GM12878 (cell line): ENCODE measurements around the gene GEMIN7. TPM values are rescaled to one million over a fixed set of nuclear protein-coding genes. Genes with fewer than 3 reads are reported as not detected.
A peak's percentile ranks its signal among the peaks of the same experiment; 100 is the strongest.

Experiments used
- BCL11A ChIP-seq: IDR thresholded peaks from 2 replicates; pipeline ENCODE4 v1.6.1; 2011; ENCODE audit warnings: low read depth, low read length
- BHLHE40 ChIP-seq, 2 experiments: fragments of 450-650 bp in 1 of 2; IDR thresholded peaks; 2 replicates each; pipeline ENCODE4 v1.6.1; 2011 to 2017; ENCODE audit warnings: low read depth in 2 of 2, borderline replicate concordance in 1 of 2, improper control_type of control experiment in 1 of 2, low read length in 1 of 2, mild to moderate bottlenecking in 1 of 2
- CBFB ChIP-seq: IDR thresholded peaks from 2 replicates; pipeline ENCODE4 v1.6.1; 2016; ENCODE audit warnings: antibody characterized with exemption, low read depth
- CBX5 ChIP-seq: sonication (generic); IDR thresholded peaks from 2 replicates; pipeline ENCODE4 v1.6.1; 2016; ENCODE audit warnings: low read depth, moderate library complexity, mild to moderate bottlenecking, inconsistent platforms
- CEBPB ChIP-seq, 2 experiments: fragments of 150-350 bp in 1 of 2; IDR thresholded peaks; 2 replicates each; pipeline ENCODE4 v1.6.1; 2012 to 2014; ENCODE audit warnings: low read depth in 2 of 2, low read length in 2 of 2, borderline replicate concordance in 1 of 2, inconsistent platforms in 1 of 2
- EED ChIP-seq: sonication (generic); IDR thresholded peaks from 2 replicates; pipeline ENCODE4 v1.6.1; 2016; ENCODE audit warnings: antibody characterized with exemption, low read depth
- EP300 ChIP-seq, 2 experiments: fragments of 150-350 bp in 1 of 2; IDR thresholded peaks; 2 replicates each; pipeline ENCODE4 v1.6.1; 2011 to 2012; ENCODE audit warnings: low read depth in 2 of 2, low read length in 2 of 2, borderline replicate concordance in 1 of 2, improper control_type of control experiment in 1 of 2, inconsistent platforms in 1 of 2; ENCODE audit not compliant: control insufficient read depth in 1 of 2
- FOS ChIP-seq: IDR thresholded peaks from 3 replicates; pipeline ENCODE4 v1.6.1; 2011; ENCODE audit warnings: borderline replicate concordance; ENCODE audit not compliant: insufficient read length; ENCODE audit errors: extremely low read depth
- JUND ChIP-seq: IDR thresholded peaks from 2 replicates; pipeline ENCODE4 v1.6.1; 2012; ENCODE audit warnings: low read depth, mild to moderate bottlenecking, low read length, improper control_type of control experiment, moderate library complexity
- MEF2B ChIP-seq: fragments of 450-650 bp; IDR thresholded peaks from 2 replicates; pipeline ENCODE4 v1.6.1; 2018; ENCODE audit warnings: mild to moderate bottlenecking, moderate library complexity; ENCODE audit not compliant: partially characterized antibody, poor library complexity, severe bottlenecking
- NFYA ChIP-seq: IDR thresholded peaks from 2 replicates; pipeline ENCODE4 v1.6.1; 2011; ENCODE audit warnings: low read depth, mild to moderate bottlenecking, low read length, improper control_type of control experiment, borderline replicate concordance
- NR2C2 ChIP-seq: IDR thresholded peaks from 2 replicates; pipeline ENCODE4 v1.6.1; 2011; ENCODE audit warnings: borderline replicate concordance, low read depth; ENCODE audit not compliant: control insufficient read depth, insufficient read length
- RFX5 ChIP-seq: IDR thresholded peaks from 2 replicates; pipeline ENCODE4 v1.6.1; 2011; ENCODE audit warnings: low read depth, low read length, improper control_type of control experiment
- SMAD1 ChIP-seq: fragments of 450-650 bp; IDR thresholded peaks from 2 replicates; pipeline ENCODE4 v1.6.1; 2018; ENCODE audit warnings: mild to moderate bottlenecking, low read depth; ENCODE audit not compliant: partially characterized antibody
- SMAD5 ChIP-seq: IDR thresholded peaks from 2 replicates; pipeline ENCODE4 v1.6.1; 2016; ENCODE audit warnings: antibody characterized with exemption, low read depth
- ZSCAN29 ChIP-seq: fragments of 450-650 bp; IDR thresholded peaks from 2 replicates; pipeline ENCODE4 v1.6.1; 2017; ENCODE audit warnings: mild to moderate bottlenecking, moderate library complexity
- polyA plus RNA-seq, 11 experiments: library from polyadenylated mRNA; depleted of rRNA in 4 of 11; unstranded in 6 of 11; stranded (reverse) in 5 of 11; fragments of >200 nt; fragmentation: Nextera tagmentation in 4 of 11; fragmentation: Illumina TruSeq in 1 of 11; extraction: Ambion mirVana in 4 of 11; extraction: Trizol in 1 of 11; gene quantifications; 1 replicate in 1 of 11; 2 replicates in 10 of 11; pipeline versions ENCODE4 v1.2.1 to v1.2.3, GENCODE V29; 2011 to 2016; ENCODE audit warnings: inconsistent platforms in 2 of 11, missing spikeins in 2 of 11, low read depth in 1 of 11
- total RNA-seq, 4 experiments: library from RNA; depleted of rRNA in 3 of 4; stranded (reverse); fragments of >200 nt in 3 of 4; fragmentation: Illumina TruSeq in 1 of 4; extraction: Trizol in 1 of 4; gene quantifications; 2 replicates each; pipeline versions ENCODE4 v1.2.1 to v1.2.3, GENCODE V29; 2013 to 2021
- TF ChIP-seq, protein P1 (sequence below): fragments of 450-650 bp; IDR thresholded peaks from 2 replicates; pipeline ENCODE4 v1.6.1; 2016; ENCODE audit warnings: mild to moderate bottlenecking
- TF ChIP-seq, protein P2 (sequence below): fragments of 450-650 bp; IDR thresholded peaks from 2 replicates; pipeline ENCODE4 v1.6.1; 2014; ENCODE audit warnings: mild to moderate bottlenecking
- TF ChIP-seq, protein P3 (sequence below): IDR thresholded peaks from 2 replicates; pipeline ENCODE4 v1.6.1; 2011; ENCODE audit warnings: borderline replicate concordance, low read depth, mild to moderate bottlenecking, moderate library complexity, mixed read lengths, low read length; ENCODE audit not compliant: insufficient read depth; ENCODE audit errors: extremely low read length
- TF ChIP-seq, protein P4 (sequence below): fragments of 450-650 bp; IDR thresholded peaks from 2 replicates; pipeline ENCODE4 v1.6.1; 2018; ENCODE audit warnings: borderline replicate concordance, mild to moderate bottlenecking; ENCODE audit not compliant: partially characterized antibody

GEMIN7 gene
- total and polyA plus RNA-seq, 10 of the 15 experiments (the other 5 are each of a cell fraction or from before 2014, with no cell fraction given): 21.1 to 76.7 (median 44.9) TPM

DNA sequence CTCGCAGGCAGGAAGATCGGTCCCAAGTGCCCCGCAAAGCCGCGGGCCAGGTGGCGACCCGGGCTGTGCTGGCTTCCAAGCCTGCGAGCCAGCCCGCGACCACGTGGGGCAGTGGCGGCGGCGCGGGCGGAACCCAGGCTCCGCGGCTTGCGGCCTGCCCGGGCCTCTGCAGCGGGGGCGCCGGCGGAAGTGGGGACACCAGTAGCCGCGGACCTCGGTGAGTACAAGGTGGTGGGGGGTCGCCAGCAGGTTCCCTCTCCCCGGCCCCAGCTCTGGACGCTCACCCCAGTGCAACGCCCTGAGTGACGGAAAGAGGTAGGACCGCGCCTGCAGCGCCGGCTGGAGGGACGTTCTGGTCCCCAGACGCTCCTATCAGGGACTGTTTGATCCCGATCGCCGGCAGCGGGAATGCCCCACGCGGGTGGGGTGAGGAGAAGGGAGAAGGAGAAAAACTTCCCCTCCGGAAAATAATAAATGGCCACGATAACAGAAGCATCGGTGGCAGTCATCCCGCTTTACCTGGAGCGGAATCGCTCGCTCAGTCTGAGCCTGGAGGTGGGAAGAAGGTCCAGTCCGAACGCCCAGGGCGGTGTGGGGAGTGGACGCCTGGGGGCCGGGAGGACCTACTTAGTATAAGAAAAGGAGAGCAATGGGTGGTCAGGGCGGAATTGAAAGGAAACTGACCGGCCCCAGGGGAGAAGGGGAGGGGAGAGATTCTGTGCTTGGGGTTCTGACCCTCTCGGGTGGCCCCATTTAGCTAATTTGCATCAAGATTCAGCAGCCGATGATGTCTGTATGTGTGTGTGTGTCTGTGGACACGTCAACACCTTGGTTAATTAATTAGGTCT lies at the start of gene GEMIN7 (continued):
- TF ChIP-seq, protein P1, sequence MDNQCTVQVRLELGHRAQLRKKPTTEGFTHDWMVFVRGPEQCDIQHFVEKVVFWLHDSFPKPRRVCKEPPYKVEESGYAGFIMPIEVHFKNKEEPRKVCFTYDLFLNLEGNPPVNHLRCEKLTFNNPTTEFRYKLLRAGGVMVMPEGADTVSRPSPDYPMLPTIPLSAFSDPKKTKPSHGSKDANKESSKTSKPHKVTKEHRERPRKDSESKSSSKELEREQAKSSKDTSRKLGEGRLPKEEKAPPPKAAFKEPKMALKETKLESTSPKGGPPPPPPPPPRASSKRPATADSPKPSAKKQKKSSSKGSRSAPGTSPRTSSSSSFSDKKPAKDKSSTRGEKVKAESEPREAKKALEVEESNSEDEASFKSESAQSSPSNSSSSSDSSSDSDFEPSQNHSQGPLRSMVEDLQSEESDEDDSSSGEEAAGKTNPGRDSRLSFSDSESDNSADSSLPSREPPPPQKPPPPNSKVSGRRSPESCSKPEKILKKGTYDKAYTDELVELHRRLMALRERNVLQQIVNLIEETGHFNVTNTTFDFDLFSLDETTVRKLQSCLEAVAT: peak; percentile 28; the same call in 1 of the 2 replicates
- TF ChIP-seq SMAD5 (0 out of 2 replicates have a peak, but pooled peaks have one; percentile 16), EED (peak; percentile 26; the same call in 1 of the 2 replicates), EP300 (IDR thresholded peaks at IDR 0.05; ENCODE audit: borderline replicate concordance in 1 of 2, control insufficient read depth in 1 of 2, low read depth in 2 of 2, low read length in 2 of 2) (peak; percentile 65 to 80; a peak in 2 of 4 replicates), BHLHE40 (IDR thresholded peaks at IDR 0.05; ENCODE audit: borderline replicate concordance in 1 of 2, low read depth in 2 of 2, low read length in 1 of 2) (peak; percentile 82 to 87), ZSCAN29 (peak; percentile 82), CBX5 (no peak; the same call in 1 of the 2 replicates), BCL11A (peak; percentile 74; the same call in 1 of the 2 replicates), CEBPB (IDR thresholded peaks at IDR 0.05; ENCODE audit: borderline replicate concordance in 1 of 2, low read depth in 2 of 2, low read length in 2 of 2) (no peak), NR2C2 (no peak), MEF2B (peak; percentile 95), CBFB (no peak), RFX5 (0 out of 2 replicates have a peak, but pooled peaks have one; percentile 45), JUND (0 out of 2 replicates have a peak, but pooled peaks have one; percentile 41), SMAD1 (peak; percentile 18), NFYA (no peak), FOS (no peak)
- TF ChIP-seq, protein P2, sequence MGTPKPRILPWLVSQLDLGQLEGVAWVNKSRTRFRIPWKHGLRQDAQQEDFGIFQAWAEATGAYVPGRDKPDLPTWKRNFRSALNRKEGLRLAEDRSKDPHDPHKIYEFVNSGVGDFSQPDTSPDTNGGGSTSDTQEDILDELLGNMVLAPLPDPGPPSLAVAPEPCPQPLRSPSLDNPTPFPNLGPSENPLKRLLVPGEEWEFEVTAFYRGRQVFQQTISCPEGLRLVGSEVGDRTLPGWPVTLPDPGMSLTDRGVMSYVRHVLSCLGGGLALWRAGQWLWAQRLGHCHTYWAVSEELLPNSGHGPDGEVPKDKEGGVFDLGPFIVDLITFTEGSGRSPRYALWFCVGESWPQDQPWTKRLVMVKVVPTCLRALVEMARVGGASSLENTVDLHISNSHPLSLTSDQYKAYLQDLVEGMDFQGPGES: peak; percentile 71
- TF ChIP-seq, protein P3, sequence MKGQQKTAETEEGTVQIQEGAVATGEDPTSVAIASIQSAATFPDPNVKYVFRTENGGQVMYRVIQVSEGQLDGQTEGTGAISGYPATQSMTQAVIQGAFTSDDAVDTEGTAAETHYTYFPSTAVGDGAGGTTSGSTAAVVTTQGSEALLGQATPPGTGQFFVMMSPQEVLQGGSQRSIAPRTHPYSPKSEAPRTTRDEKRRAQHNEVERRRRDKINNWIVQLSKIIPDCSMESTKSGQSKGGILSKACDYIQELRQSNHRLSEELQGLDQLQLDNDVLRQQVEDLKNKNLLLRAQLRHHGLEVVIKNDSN: peak; percentile 94
- TF ChIP-seq, protein P4, sequence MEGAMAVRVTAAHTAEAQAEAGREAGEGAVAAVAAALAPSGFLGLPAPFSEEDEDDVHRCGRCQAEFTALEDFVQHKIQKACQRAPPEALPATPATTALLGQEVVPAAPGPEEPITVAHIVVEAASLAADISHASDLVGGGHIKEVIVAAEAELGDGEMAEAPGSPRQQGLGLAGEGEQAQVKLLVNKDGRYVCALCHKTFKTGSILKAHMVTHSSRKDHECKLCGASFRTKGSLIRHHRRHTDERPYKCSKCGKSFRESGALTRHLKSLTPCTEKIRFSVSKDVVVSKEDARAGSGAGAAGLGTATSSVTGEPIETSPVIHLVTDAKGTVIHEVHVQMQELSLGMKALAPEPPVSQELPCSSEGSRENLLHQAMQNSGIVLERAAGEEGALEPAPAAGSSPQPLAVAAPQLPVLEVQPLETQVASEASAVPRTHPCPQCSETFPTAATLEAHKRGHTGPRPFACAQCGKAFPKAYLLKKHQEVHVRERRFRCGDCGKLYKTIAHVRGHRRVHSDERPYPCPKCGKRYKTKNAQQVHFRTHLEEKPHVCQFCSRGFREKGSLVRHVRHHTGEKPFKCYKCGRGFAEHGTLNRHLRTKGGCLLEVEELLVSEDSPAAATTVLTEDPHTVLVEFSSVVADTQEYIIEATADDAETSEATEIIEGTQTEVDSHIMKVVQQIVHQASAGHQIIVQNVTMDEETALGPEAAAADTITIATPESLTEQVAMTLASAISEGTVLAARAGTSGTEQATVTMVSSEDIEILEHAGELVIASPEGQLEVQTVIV: no peak
